Stimulated activated CD4-positive, alpha-beta T cell treated with anti-CD3 and anti-CD28 coated beads, TNF-alpha, amount 100 ng/mL, for 48 hours (primary cell): Measurements from ENCODE around the gene TNFAIP1.
"Not testable (repeated sequence)": the region's sequence is repeated elsewhere in the genome, so short reads cannot be mapped to it uniquely, and the experiment has no call there.

ENCODE experiments used
- DNase-seq, 3 donors: peaks; one replicate each; pipeline ENCODE4 v3.0.0-alpha.2; 2020; ENCODE audit warnings: low read depth in 3 of 3

Gene TNFAIP1

DNA sequence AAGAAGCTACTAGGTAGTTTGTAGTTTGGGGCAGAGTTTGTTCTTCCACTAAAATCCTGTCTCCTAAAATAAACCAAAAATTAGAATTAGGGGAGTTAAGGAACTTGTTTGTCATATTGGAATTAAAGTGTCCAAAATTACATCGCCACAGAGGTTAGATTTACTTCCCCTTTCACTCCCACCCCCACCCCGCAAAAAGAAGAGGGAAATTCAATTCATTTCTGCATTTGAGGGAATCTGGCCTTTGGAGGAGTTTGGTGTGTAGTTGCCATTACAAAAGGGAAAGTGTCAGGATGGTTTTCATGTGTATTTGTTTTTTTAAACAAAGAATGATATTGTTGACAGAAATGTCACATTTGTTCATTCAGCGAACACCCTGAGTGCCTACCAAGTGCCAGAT is 10.8 kb upstream of the TNFAIP1 start:
- DNase-seq, result no peak

GRCh38 chr17:28325211-28325610 is 10.3 kb upstream of the TNFAIP1 start:
- no peak for DNase-seq

DNA sequence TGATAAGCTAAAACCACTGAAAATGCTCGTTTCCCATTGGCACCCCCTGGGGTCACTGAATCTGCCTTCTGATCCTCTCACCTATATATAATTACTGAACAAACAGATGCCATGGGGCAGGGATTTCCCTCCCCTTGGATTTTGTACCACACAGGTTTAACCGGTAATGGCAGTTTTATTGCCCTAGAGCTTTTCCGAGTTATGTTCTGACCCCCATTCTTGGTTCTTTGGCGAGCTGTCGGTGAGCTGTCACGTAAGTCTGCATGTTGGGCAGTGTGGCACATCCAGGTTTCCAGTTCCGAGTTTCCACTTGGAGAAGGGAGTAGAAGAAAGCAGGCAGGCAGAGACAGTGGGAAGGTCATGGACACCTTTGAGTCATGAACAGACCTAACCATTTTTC is 9.4 kb upstream of the TNFAIP1 start:
- DNase-seq, result no peak

GRCh38 chr17:28327031-28327607 is 8.4 kb upstream of the TNFAIP1 start:
- peak in 1 of 3 donors; percentile 16 for DNase-seq

DNA sequence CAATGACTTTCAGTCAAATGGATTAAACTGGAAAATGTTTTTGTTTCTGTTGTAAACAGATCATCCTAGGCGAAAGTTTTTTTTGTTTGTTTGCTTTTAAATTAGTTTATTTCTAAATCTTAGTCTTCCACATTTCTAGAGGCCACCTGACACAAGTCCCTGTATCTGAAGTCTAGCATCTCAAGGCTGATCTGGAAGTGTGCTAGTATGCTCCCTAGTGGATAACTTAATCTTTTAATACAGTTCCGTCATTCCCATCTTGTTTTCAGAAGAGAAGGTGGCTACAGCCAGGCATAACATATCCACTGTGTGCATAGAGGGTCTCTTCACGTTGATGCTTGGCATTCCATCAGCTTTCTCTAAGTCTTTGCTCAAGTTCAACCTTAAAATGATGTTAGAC is 7.9 kb upstream of the TNFAIP1 start:
- DNase-seq, result no peak

DNA sequence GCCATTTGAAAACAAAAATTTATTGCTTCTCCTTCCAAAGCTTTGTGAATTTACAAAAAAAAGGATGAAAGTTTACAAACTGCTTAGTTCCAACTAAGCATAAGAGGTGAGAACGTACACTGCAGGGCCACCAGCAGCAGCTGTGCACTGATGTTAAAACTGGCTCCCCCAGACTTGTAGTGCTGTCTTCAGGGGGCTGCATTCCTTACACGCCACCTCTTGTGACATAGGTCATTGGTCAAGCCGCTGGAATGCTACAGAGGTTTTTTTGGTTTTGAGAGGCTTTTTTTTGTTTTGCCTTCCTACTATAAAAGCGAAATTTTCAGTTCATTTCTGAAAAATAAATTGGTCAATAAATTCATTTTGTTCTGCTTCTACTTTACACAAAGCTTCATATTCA is 7.2 kb upstream of the TNFAIP1 start:
- no peak for DNase-seq

DNA sequence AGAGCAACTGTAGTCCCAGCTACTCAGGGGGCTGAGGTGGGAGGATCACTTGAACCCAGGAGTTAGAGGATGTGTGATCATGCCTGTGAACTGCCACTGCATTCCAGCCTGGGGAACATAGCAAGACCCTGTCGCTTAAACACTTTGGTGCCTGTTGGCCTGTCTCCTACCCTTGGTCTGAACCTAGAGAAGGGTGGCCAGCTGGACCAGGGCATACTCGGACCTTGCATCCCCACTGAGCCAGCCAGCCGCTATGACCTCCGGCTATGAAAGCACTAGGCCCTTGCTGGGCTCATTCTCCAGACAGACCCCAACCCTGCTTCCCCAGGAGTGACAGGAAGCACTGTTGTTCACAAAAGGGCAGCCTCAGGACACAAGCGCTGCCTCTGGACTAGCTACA is 4.9 kb upstream of the TNFAIP1 start:
- DNase-seq, result no peak

GRCh38 chr17:28331891-28332420 is 3.6 kb upstream of the TNFAIP1 start:
- no peak for DNase-seq

GRCh38 chr17:28333083-28333746 is 2.3 kb upstream of the TNFAIP1 start:
- no peak for DNase-seq

DNA sequence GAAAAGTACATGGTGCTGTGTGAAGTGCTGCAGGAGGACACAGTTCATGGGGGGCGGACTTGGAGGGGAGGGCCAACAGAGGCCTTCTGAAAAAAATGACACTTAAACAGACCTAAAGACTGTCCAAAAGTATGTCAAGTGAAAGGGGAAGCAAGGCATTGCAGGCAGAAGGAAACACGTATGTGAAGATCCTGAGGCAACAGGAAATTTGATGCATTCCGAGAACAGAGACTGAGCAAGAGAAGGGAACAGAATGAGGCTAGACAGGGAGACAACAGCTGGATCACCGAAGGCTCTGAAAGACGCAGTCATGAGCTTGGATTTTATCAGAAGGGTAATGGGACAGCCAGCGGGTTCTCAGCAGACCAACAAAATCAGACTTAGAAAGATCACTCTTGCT is 1.4 kb upstream of the TNFAIP1 start:
- no peak for DNase-seq

- no peak for DNase-seq
Observed at GRCh38 chr17:28334666-28335200, 828 bp upstream of the TNFAIP1 start.

GRCh38 chr17:28335959-28336871 is 654 bp downstream of the TNFAIP1 start:
- DNase-seq, result peak in 1 of 3 donors; percentile 14

GRCh38 chr17:28338056-28338768 is 2.7 kb downstream of the TNFAIP1 start:
- no peak for DNase-seq

DNA sequence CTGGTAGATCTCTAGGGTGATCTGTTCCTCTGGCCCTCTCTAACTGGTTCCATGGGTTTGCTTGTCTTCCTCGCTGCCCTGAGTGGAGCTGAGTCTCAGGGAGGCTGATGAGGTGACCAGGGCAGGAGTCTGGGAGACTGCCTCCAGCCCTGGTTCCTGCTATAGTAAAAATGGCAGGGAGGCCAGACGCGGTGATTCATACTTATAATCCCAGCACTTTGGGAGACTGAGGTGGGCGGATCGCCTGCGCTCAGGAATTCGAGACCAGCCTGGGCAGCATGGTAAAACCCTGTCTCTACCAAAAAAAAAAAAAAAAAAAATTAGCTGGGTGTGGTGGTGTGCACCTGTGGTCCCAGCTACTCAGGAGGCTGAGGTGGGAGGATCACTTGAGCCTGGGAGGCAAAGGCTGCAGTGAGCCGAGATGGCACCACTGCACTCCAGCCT is 3.2 kb downstream of the TNFAIP1 start:
- DNase-seq, result not testable (repeated sequence)

DNA sequence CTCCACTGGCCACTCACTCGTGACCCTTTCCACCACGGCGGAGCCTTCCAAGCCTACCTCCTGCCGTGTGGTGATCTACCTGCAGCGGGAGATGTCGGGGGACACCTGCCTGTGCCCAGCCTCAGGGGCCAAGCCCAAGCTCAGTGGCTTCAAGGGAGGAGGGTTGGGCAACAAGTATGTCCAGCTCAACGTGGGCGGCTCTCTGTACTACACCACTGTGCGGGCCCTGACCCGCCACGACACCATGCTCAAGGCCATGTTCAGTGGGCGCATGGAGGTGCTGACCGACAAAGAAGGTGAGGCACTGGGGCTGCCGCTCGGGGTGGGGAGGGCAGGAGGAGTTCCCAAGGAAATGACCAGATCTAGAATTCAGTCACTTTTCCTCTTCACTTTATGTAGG is 3.9 kb downstream of the TNFAIP1 start:
- no peak for DNase-seq

GRCh38 chr17:28340374-28340773 is 4.8 kb downstream of the TNFAIP1 start:
- DNase-seq, result no peak

DNA sequence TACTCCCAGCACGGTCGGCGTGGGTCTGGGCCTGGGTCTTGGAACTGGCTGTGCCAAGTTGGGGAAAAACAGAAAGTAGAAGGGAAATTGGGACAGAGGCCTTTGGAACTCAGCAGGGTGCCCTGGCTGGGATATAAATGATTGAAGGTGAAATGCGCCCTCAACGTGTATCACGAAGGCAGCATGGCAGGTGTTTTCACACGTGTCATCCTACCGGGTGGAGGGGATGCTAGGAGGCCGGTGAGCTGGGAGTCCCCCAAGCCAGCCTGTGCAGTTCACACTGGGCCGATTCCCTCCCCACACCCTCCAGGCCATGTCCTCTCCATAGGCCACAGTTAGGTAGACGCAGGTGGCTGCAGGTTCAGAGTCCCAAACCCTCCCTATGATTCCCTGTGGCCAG is 6.0 kb downstream of the TNFAIP1 start:
- DNase-seq, result no peak

- no peak for DNase-seq
Observed at GRCh38 chr17:28342313-28342712, 6.8 kb downstream of the TNFAIP1 start.

GRCh38 chr17:28343491-28343932 is 8.0 kb downstream of the TNFAIP1 start:
- DNase-seq, result no peak

DNA sequence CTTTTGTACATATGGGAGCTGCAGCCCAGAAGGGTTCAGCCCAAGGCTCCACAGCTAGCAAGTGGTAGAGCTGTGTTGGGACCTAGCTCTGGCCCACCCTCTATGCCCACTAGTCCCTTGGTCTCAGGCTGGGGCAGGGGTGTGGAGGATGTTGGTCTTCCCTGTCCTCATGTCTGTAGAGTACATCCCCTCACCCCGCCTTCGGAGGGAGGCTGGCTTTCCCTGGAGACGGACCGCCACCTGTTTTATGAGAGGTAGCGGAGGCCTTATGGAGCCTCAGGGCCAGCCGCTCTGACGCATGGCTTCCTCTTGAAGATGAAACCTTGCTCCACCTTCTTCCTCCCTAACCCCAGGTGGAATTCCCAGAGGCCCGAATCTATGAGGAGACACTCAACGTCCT is 8.4 kb downstream of the TNFAIP1 start:
- DNase-seq, result no peak

DNA sequence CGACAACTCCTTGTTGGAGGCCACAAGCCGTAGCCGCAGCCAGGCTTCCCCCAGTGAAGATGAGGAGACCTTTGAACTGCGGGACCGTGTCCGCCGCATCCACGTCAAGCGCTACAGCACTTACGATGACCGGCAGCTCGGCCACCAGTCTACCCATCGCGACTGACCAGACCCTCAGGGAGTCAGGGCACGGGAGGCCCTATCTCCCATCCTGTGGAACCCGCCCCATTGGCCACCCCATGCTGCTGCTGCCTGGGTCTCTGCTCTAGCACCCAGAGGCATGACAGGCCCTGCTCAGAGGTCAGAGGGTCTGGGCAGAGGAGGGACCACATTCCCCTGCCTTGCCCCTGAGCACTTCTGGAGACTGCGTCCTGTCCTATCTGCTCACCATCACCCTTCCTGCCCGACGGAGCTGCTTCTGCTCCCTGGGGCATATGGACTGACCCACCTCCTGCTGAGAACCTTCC is 8.9 kb downstream of the TNFAIP1 start:
- no peak for DNase-seq
